OCI-LY3 (cell line): Measurements from ENCODE around the gene LENG9.

Experiments used
- CTCF ChIP-seq: fragments of 200-600, 300-600 bp; sonication (generic); IDR thresholded peaks from 2 replicates; pipeline ENCODE4 v1.5.1; 2014; ENCODE audit warnings: antibody characterized with exemption, low read length, low read depth
- EZH2phosphoT487 ChIP-seq: fragments of 200-600 bp; shearing (Covaris generic); IDR thresholded peaks from 2 replicates; pipeline ENCODE4 v1.6.1; 2018; ENCODE audit warnings: antibody characterized with exemption, mixed run types, low read depth

GRCh38 chr19:54464044-54464629 is 559 bp upstream of the LENG9 start:
- TF ChIP-seq CTCF (no peak), EZH2phosphoT487 (no peak)
